SH-SY5Y (cell line): ENCODE results near the gene CD9.

ENCODE experiments used
- GATA2 ChIP-seq: IDR thresholded peaks from 2 replicates; pipeline ENCODE4 v1.6.1; 2011; ENCODE audit warnings: mild to moderate bottlenecking, low read depth, low read length
- GATA3 ChIP-seq: IDR thresholded peaks from 2 replicates; pipeline ENCODE4 v1.6.1; 2011; ENCODE audit warnings: low read depth, mild to moderate bottlenecking, low read length, moderate library complexity

DNA sequence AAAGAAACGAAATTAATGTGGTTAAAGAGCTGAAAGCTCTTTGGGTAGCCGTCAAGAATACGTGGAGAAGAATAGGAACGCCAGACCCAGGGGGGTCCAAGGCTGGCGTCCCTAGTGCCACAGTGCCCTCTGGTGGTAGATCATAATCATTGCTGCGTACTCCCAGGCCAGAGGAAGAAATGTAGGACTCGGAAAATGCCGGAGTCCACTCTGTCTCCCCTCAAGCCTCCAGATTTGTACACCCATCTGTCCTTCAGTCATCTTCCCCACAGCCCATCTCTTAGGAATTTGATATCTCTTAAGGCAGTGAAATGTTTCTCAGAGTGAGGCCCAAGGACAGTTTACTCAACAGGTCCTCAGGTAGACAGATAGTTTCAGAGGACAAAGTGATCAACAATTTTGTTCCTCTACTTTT lies 84.9 kb downstream of the CD9 start:
- TF ChIP-seq GATA3 (no peak), GATA2 (no peak)
